ENCODE measurements around the gene SEC14L6. TPM values are rescaled to one million over a fixed set of nuclear protein-coding genes. Genes with fewer than 3 reads are reported as not detected.
A peak's percentile ranks its signal among the peaks of the same experiment; 100 is the strongest.

Gene SEC14L6
- total RNA-seq, 1 experiment from 2014 or later: not detected

DNA sequence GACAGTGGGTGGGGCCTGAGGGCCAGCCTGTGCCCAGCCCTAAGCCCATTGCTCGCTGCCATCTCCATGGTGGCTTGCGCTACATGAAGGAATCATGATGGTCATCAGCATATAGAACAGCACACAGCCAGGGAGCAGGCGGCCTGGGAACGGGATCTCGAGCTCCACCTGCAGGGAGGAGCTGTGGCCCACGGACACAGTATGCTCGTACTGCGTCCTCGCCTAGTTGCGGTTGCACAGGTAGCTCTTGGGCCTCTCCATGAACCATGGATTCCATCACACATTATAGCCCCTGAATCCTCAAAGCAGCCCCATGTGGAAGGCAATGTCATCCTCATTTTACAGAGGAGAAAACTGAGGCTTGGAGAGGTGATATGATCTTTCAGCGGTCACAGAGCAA, 56.1 kb downstream of the SEC14L6 start:
- Histone ChIP-seq H3K4me3 (ENCODE audit: low read depth in 2 of 2, low read length in 2 of 2) (no peak overlapping the region), H3K9me3 (ENCODE audit: control insufficient read depth, insufficient read depth, low read depth, low read length) (no peaks in the 10 kb centered on the region), H3K4me1 (ENCODE audit: control insufficient read depth, insufficient read depth, low read length) (no peaks in the 10 kb centered on the region), H3K36me3 (ENCODE audit: control insufficient read depth, insufficient read depth, low read length) (no peaks in the 10 kb centered on the region), H3K27ac (ENCODE audit: low read length) (no peak overlapping the region), H3K27me3 (ENCODE audit: control insufficient read depth, insufficient read depth, low read length) (no peaks in the 10 kb centered on the region)
- intact Hi-C loops (cut with micrococcal nuclease; ENCODE audit: unreplicated experiment) (no loop called here), in situ Hi-C loops (cut with HindIII; ENCODE audit: low pct_unique_long_range_greater_than_20kb, low sequenced_read_pairs) (no loop called here)
- ATAC-seq (peak; percentile 33; the same call in 1 of the 2 replicates), DNase-seq (ENCODE audit: low read depth, low spot score) (no peak)
- ChIA-PET POLR2A (no interaction called here), CTCF (interaction anchor here (0.8 kb wide), 1 partner anchor 637 kb away, joined by 4 read pairs; no protein-coding TSS in a partner anchor)
- no TSS peak for BruUV-seq (replicated peaks)
- TF ChIP-seq POLR2AphosphoS5 (IDR thresholded peaks at IDR 0.05; ENCODE audit: low read depth, low read length) (no peak), TCF7L2 (IDR thresholded peaks at IDR 0.05; ENCODE audit: low read depth, low read length) (no peak), SIN3A (IDR thresholded peaks at IDR 0.05; ENCODE audit: borderline replicate concordance, insufficient read depth, low read depth, low read length) (no peak)
- TF ChIP-seq, protein P1, sequence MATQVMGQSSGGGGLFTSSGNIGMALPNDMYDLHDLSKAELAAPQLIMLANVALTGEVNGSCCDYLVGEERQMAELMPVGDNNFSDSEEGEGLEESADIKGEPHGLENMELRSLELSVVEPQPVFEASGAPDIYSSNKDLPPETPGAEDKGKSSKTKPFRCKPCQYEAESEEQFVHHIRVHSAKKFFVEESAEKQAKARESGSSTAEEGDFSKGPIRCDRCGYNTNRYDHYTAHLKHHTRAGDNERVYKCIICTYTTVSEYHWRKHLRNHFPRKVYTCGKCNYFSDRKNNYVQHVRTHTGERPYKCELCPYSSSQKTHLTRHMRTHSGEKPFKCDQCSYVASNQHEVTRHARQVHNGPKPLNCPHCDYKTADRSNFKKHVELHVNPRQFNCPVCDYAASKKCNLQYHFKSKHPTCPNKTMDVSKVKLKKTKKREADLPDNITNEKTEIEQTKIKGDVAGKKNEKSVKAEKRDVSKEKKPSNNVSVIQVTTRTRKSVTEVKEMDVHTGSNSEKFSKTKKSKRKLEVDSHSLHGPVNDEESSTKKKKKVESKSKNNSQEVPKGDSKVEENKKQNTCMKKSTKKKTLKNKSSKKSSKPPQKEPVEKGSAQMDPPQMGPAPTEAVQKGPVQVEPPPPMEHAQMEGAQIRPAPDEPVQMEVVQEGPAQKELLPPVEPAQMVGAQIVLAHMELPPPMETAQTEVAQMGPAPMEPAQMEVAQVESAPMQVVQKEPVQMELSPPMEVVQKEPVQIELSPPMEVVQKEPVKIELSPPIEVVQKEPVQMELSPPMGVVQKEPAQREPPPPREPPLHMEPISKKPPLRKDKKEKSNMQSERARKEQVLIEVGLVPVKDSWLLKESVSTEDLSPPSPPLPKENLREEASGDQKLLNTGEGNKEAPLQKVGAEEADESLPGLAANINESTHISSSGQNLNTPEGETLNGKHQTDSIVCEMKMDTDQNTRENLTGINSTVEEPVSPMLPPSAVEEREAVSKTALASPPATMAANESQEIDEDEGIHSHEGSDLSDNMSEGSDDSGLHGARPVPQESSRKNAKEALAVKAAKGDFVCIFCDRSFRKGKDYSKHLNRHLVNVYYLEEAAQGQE (IDR thresholded peaks at IDR 0.05; ENCODE audit: insufficient read depth in 1 of 2, low read depth in 2 of 2, low read length in 1 of 2): no peak
- TF ChIP-seq, protein P2, sequence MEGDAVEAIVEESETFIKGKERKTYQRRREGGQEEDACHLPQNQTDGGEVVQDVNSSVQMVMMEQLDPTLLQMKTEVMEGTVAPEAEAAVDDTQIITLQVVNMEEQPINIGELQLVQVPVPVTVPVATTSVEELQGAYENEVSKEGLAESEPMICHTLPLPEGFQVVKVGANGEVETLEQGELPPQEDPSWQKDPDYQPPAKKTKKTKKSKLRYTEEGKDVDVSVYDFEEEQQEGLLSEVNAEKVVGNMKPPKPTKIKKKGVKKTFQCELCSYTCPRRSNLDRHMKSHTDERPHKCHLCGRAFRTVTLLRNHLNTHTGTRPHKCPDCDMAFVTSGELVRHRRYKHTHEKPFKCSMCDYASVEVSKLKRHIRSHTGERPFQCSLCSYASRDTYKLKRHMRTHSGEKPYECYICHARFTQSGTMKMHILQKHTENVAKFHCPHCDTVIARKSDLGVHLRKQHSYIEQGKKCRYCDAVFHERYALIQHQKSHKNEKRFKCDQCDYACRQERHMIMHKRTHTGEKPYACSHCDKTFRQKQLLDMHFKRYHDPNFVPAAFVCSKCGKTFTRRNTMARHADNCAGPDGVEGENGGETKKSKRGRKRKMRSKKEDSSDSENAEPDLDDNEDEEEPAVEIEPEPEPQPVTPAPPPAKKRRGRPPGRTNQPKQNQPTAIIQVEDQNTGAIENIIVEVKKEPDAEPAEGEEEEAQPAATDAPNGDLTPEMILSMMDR (IDR thresholded peaks at IDR 0.05): peak; percentile 62

DNA sequence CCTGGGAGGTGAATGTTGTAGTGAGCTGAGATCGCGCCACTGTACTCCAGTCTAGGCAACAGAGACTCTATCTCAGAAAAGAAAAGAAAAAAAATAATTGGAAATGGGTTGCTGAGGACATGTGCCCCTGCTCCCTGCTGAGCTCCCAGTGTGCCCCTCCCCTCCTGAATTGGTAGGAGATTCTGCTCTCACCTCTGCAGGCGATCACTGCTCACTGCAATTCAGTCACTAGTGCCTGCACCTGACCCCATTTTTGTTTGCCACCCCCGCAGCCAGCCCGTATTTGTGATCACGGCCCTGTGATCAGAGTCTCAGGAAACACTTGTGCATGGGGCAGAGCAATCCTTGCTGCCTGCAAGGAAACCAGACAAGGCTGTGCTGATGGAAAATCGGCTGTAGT, 58.4 kb downstream of the SEC14L6 start:
- H3K4me3 ChIP-seq (ENCODE audit: low read depth in 2 of 2, low read length in 2 of 2): no peak overlapping the region
- in situ Hi-C loops (cut with HindIII; ENCODE audit: low pct_unique_long_range_greater_than_20kb, low sequenced_read_pairs) (no loop called here), intact Hi-C loops (cut with micrococcal nuclease; ENCODE audit: unreplicated experiment) (loop anchor here (5.0 kb wide), 1 partner anchor 41 kb away; no protein-coding TSS in a partner anchor)
- no peaks in the 10 kb centered on the region for H3K4me1 ChIP-seq (ENCODE audit: control insufficient read depth, insufficient read depth, low read length)
- TF ChIP-seq POLR2AphosphoS5 (IDR thresholded peaks at IDR 0.05; ENCODE audit: low read depth, low read length) (no peak), TCF7L2 (IDR thresholded peaks at IDR 0.05; ENCODE audit: low read depth, low read length) (no peak), SIN3A (IDR thresholded peaks at IDR 0.05; ENCODE audit: borderline replicate concordance, insufficient read depth, low read depth, low read length) (no peak)
- TF ChIP-seq, protein P1 (IDR thresholded peaks at IDR 0.05; ENCODE audit: insufficient read depth in 1 of 2, low read depth in 2 of 2, low read length in 1 of 2): no peak
- TF ChIP-seq, protein P2 (IDR thresholded peaks at IDR 0.05): no peak
- no peaks in the 10 kb centered on the region for H3K27me3 ChIP-seq (ENCODE audit: control insufficient read depth, insufficient read depth, low read length)
- H3K9me3 ChIP-seq (ENCODE audit: control insufficient read depth, insufficient read depth, low read depth, low read length): no peaks in the 10 kb centered on the region
- no peaks in the 10 kb centered on the region for H3K36me3 ChIP-seq (ENCODE audit: control insufficient read depth, insufficient read depth, low read length)
- BruUV-seq (replicated peaks): no TSS peak
- DNase-seq (ENCODE audit: low read depth, low spot score) (no peak), ATAC-seq (no peak)
- H3K27ac ChIP-seq (ENCODE audit: low read length): no peak overlapping the region
- ChIA-PET CTCF (no interaction called here), POLR2A (interaction anchor here (0.6 kb wide), 1 partner anchor 547 kb away, joined by 8 read pairs; no protein-coding TSS in a partner anchor)

All from Panc1 (cell line).